Tibial artery (tissue), 4 donors: Measurements from ENCODE around the gene ULK2.

Source experiments
- DNase-seq, 2 donors: peaks; one replicate each; pipeline ENCODE4 v3.0.0-alpha.2; 2019
- H3K27ac ChIP-seq, 2 donors: fragments of 200-600 bp; sonication (generic) in 1 of 2; 1 replicate in 1 of 2; 2 replicates in 1 of 2; pipeline ENCODE4 v1.5.1; 2018 to 2019; ENCODE audit warnings: mild to moderate bottlenecking in 1 of 2
- H3K27me3 ChIP-seq, 2 donors: fragments of 200-600 bp; sonication (generic) in 1 of 2; one replicate each; pipeline versions ENCODE4 v1.5.1 to v1.6.0; 2016 to 2019
- H3K36me3 ChIP-seq, 3 donors: fragments of 200-600 bp; sonication (generic) in 2 of 3; one replicate each; pipeline ENCODE4 v1.5.1; 2016 to 2019; ENCODE audit warnings: mild to moderate bottlenecking in 2 of 3
- H3K4me1 ChIP-seq, 4 donors: fragments of 200-600 bp; sonication (generic) in 2 of 4; 1 replicate in 3 of 4; 2 replicates in 1 of 4; pipeline ENCODE4 v1.5.1; 2016 to 2019
- H3K4me3 ChIP-seq, 2 donors: fragments of 200-600 bp; sonication (generic) in 1 of 2; 1 replicate in 1 of 2; 2 replicates in 1 of 2; pipeline ENCODE4 v1.5.1; 2018 to 2019; ENCODE audit warnings: mild to moderate bottlenecking in 2 of 2
- H3K9me3 ChIP-seq, 3 donors: fragments of 200-600 bp; sonication (generic) in 1 of 3; one replicate each; pipeline ENCODE4 v1.5.1; 2016 to 2019
- CTCF ChIP-seq, 2 experiments: fragments of 200-600 bp in 1 of 2; fragments of 450-650 bp in 1 of 2; IDR thresholded peaks; one replicate each; pipeline ENCODE4 v1.5.1; 2017 to 2019; ENCODE audit warnings: antibody characterized with exemption in 2 of 2, mild to moderate bottlenecking in 1 of 2, moderate library complexity in 1 of 2
- intact Hi-C: fragments of 100-400 bp; cut with DNase I; formaldehyde crosslinking; loops from one replicate; pipeline ENCODE4 v1.15.0; 2023; ENCODE audit warnings: low total_unique reads

The ULK2 gene

GRCh38 chr17:19771971-19772630 is 95.6 kb downstream of the ULK2 start:
- Histone ChIP-seq H3K27me3 (no peaks in the 10 kb centered on the region), H3K9me3 (no peaks in the 10 kb centered on the region), H3K4me3 (no peak overlapping the region), H3K4me1 (peaks cover 0 to 16% (median under 1%) of the 10 kb centered on the region in 4 donors), H3K27ac (peak overlapping the region; percentile 34 to 48), H3K36me3 (peaks cover 13 to 56% (median 31%) of the 10 kb centered on the region in 3 donors)
- no peak for TF ChIP-seq CTCF (IDR thresholded peaks at IDR 0.05)
- peak in 1 of 2 donors; percentile 43 for DNase-seq
- intact Hi-C loops = no loop called here

GRCh38 chr17:19770985-19771735 is 96.6 kb downstream of the ULK2 start:
- DNase-seq = peak in 1 of 2 donors; percentile 61
- peak overlapping the region; percentile 34 to 48 for H3K27ac ChIP-seq
- H3K4me1 ChIP-seq = peaks cover 0 to 16% (median 4%) of the 10 kb centered on the region in 4 donors
- H3K4me3 ChIP-seq = no peak overlapping the region
- H3K9me3 ChIP-seq = no peaks in the 10 kb centered on the region
- H3K27me3 ChIP-seq = no peaks in the 10 kb centered on the region
- H3K36me3 ChIP-seq = peaks cover 5 to 47% (median 23%) of the 10 kb centered on the region in 3 donors
- intact Hi-C loops = no loop called here
- TF ChIP-seq CTCF (IDR thresholded peaks at IDR 0.05) = no peak

GRCh38 chr17:19769946-19770652 is 97.6 kb downstream of the ULK2 start:
- Histone ChIP-seq H3K27ac (peak overlapping the region in 1 of 2 donors; percentile 8), H3K36me3 (peaks cover 0 to 36% (median 13%) of the 10 kb centered on the region in 3 donors), H3K4me1 (peaks cover 0 to 16% (median 5%) of the 10 kb centered on the region in 4 donors), H3K9me3 (no peaks in the 10 kb centered on the region), H3K27me3 (no peaks in the 10 kb centered on the region), H3K4me3 (no peak overlapping the region)
- peak in 1 of 2 donors; percentile 51 for DNase-seq
- intact Hi-C loops = loop anchor here (5.0 kb wide), 1 partner anchor 258 kb away; no protein-coding TSS in a partner anchor
- no peak for TF ChIP-seq CTCF (IDR thresholded peaks at IDR 0.05)

GRCh38 chr17:19768046-19768782 is 99.5 kb downstream of the ULK2 start:
- H3K4me3 ChIP-seq = no peak overlapping the region

More at GRCh38 chr17:19768046-19768782, 99.5 kb downstream of the ULK2 start:
- TF ChIP-seq CTCF (IDR thresholded peaks at IDR 0.05) = no peak
- peaks cover 0 to 16% (median 5%) of the 10 kb centered on the region in 4 donors for H3K4me1 ChIP-seq
- H3K27me3 ChIP-seq = no peaks in the 10 kb centered on the region
- H3K9me3 ChIP-seq = no peaks in the 10 kb centered on the region
- no peak overlapping the region for H3K27ac ChIP-seq
- peaks cover 0 to 17% (median 0%) of the 10 kb centered on the region in 3 donors for H3K36me3 ChIP-seq
- intact Hi-C loops = loop anchor here (5.0 kb wide), 1 partner anchor 256 kb away; no protein-coding TSS in a partner anchor
- DNase-seq = peak in 1 of 2 donors; percentile 24
